Measurements from ENCODE around the gene ZC3HAV1L. TPM values are rescaled to one million over a fixed set of nuclear protein-coding genes. Genes with fewer than 3 reads are reported as not detected.

ZC3HAV1L gene
- total RNA-seq (10.4 and 23.5 TPM in 2 replicates), polyA plus RNA-seq (5.7 and 6.0 TPM in 2 replicates)

- DNase-seq (ENCODE audit: low read depth in 1 of 2, low spot score in 1 of 2), result peak; percentile 37 to 81
- no peak within 1 kb of the TSS for H3K27ac ChIP-seq
- no peak for TF ChIP-seq CTCF (IDR thresholded peaks at IDR 0.05; ENCODE audit: low read depth, low read length)
- peak within 1 kb of the TSS; percentile 27 for H3K4me3 ChIP-seq
- H3K4me1 ChIP-seq (ENCODE audit: low read depth), result no peaks in the 10 kb centered on the region
- peaks cover 21% of the 10 kb centered on the region for H3K27me3 ChIP-seq
- no peaks in the 10 kb centered on the region for H3K36me3 ChIP-seq
- no peaks in the 10 kb centered on the region for H3K9me3 ChIP-seq (ENCODE audit: low read depth)
Observed at GRCh38 chr7:139035586-139036353, at the start of gene ZC3HAV1L. TSS of gene ZC3HAV1L (minus strand) at chr7:139036042. CDS start at chr7:139036017, 25 bp downstream.

GRCh38 chr7:139084709-139085108, 48.9 kb upstream of the ZC3HAV1L start:
- Histone ChIP-seq H3K4me1 (ENCODE audit: low read depth) (no peaks in the 10 kb centered on the region), H3K36me3 (peaks cover 12% of the 10 kb centered on the region), H3K4me3 (no peak overlapping the region), H3K27ac (no peak overlapping the region), H3K9me3 (ENCODE audit: low read depth) (no peaks in the 10 kb centered on the region), H3K27me3 (no peaks in the 10 kb centered on the region)
- DNase-seq (ENCODE audit: low read depth in 1 of 2, low spot score in 1 of 2), result no peak
- no peak for TF ChIP-seq CTCF (IDR thresholded peaks at IDR 0.05; ENCODE audit: low read depth, low read length)

GRCh38 chr7:139081584-139081983, 45.7 kb upstream of the ZC3HAV1L start:
- Histone ChIP-seq H3K4me1 (ENCODE audit: low read depth) (no peaks in the 10 kb centered on the region), H3K4me3 (no peak overlapping the region), H3K9me3 (ENCODE audit: low read depth) (no peaks in the 10 kb centered on the region), H3K27me3 (no peaks in the 10 kb centered on the region), H3K27ac (no peak overlapping the region), H3K36me3 (peaks cover 11% of the 10 kb centered on the region)
- DNase-seq (ENCODE audit: low read depth in 1 of 2, low spot score in 1 of 2), result no peak
- no peak for TF ChIP-seq CTCF (IDR thresholded peaks at IDR 0.05; ENCODE audit: low read depth, low read length)

GRCh38 chr7:139080905-139081304, 45.1 kb upstream of the ZC3HAV1L start:
- Histone ChIP-seq H3K4me3 (no peak overlapping the region), H3K27ac (no peak overlapping the region), H3K27me3 (no peaks in the 10 kb centered on the region), H3K9me3 (ENCODE audit: low read depth) (no peaks in the 10 kb centered on the region), H3K36me3 (peaks cover 11% of the 10 kb centered on the region), H3K4me1 (ENCODE audit: low read depth) (no peaks in the 10 kb centered on the region)
- no peak for DNase-seq (ENCODE audit: low read depth in 1 of 2, low spot score in 1 of 2)
- no peak for TF ChIP-seq CTCF (IDR thresholded peaks at IDR 0.05; ENCODE audit: low read depth, low read length)

GRCh38 chr7:139079861-139080260, 44.0 kb upstream of the ZC3HAV1L start:
- Histone ChIP-seq H3K36me3 (peaks cover 11% of the 10 kb centered on the region), H3K9me3 (ENCODE audit: low read depth) (no peaks in the 10 kb centered on the region), H3K27me3 (no peaks in the 10 kb centered on the region), H3K4me1 (ENCODE audit: low read depth) (no peaks in the 10 kb centered on the region), H3K4me3 (no peak overlapping the region), H3K27ac (no peak overlapping the region)
- TF ChIP-seq CTCF (IDR thresholded peaks at IDR 0.05; ENCODE audit: low read depth, low read length), result no peak
- DNase-seq (ENCODE audit: low read depth in 1 of 2, low spot score in 1 of 2), result no peak

Data from cardiac muscle cell (in vitro differentiated cells and primary cell).